GM18873 (cell line): Measurements from ENCODE around the gene COG8.
"Not testable (repeated sequence)": the region's sequence is repeated elsewhere in the genome, so short reads cannot be mapped to it uniquely, and the experiment has no call there.

Experiments
- ATAC-seq: cut with Tn5 transposase; IDR thresholded peaks from one replicate; pipeline ENCODE4 v1.9.1; 2021; ENCODE audit warnings: mild to moderate bottlenecking, moderate library complexity, moderate number of reproducible peaks; ENCODE audit not compliant: unreplicated experiment, low FRiP score

Gene COG8

DNA sequence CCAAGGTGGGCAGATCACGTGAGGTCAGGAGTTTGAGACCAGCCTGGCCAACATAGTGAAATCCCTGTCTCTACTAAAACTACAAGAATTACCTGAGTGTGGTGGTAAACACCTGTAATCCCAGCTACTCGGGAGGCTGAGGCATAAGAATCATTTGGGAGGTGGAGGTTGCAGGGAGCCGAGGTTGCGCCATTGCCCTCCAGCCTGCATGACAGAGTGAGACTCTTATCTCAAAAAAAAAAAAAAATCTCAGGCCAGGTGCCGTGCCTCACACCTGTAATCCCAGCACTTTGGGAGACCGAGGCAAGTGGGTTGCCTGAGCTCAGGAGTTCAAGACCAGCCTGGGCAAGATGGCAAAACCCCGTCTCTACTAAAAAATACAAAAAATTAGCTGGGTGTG is 42.6 kb downstream of the COG8 start:
- ATAC-seq, result not testable (repeated sequence)

DNA sequence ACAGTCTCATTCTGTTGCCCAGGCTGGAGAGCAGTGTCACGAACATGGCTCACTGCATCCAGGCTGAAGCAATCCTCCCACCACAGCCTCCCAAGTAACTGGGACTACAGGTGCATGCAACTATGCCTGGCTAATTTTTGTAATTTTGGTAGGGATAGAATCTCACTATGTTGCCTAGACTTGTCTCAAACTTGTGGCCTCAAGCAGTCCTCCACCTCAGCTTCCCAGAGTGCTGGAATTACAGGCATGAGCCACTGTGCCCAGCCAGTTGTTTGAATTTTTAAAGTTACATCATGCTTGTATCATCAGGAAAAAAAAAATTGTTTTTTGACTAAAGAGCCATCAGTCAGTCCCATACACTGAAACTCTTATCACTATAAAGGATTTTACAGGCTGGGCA is 45.3 kb downstream of the COG8 start:
- no peak for ATAC-seq

DNA sequence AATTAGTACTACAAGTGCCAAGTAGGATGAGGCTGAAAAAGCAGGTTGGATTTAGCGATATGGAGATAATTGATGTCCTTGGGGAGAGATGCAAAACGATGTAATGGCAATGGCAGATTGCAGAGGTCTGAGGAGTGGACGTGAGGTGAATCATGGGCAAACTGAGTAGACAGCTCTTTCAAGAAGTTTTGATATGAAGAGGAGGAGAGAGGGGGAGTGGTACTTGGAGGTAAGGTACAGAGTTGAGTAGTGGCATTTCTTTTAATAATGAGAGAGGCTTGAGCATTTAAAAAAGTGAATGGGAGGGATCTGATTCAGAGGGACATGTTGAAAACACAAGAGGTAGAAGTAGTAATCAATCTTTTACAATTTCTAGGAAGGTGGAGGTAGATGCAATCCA is 46.0 kb downstream of the COG8 start:
- ATAC-seq, result no peak

GRCh38 chr16:69291657-69292056 is 47.7 kb downstream of the COG8 start:
- not testable (repeated sequence) for ATAC-seq

- ATAC-seq, result no peak
Measured at GRCh38 chr16:69286941-69287713, 52.2 kb downstream of the COG8 start.

DNA sequence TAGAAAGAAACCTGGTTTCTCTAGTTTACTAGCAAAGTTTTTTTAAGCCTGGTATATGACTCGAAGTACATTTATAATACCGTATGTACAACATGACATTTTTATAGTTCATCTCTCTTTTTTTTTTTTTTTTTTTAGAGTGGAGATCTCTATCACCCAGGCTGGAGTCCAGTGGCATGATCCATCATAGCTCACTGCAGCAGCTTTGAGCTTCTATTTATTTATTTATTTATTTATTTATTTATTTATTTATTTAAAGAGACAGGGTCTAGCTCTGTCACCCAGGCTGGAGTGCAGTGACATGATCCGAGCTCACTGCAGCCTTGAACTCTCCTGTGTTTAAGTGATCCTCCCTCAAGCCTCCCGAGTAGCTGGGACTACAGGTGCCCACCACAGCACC is 54.1 kb downstream of the COG8 start:
- no peak for ATAC-seq

DNA sequence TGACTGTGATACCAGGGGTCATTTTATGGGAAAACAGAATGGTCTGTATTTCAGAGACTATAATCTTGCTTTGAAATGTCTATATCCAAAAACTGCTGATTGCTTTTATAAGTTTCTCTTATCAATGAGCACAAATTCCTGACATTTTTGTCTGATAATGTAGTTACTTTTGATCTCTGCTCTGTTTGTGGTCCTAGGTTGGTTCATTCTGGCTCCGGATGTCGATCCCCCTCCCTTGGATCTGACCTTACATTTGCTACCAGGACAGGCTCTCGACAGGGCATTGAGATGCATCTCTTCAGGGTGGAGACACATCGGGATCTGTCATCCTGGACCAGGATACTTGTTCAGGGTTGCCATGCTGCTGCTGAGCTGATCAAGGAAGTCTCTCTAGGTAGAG is 55.5 kb downstream of the COG8 start:
- no peak for ATAC-seq

GRCh38 chr16:69277413-69277812 is 62.0 kb downstream of the COG8 start:
- ATAC-seq, result no peak
